ENCODE data around the gene TYMP.

The TYMP gene

GRCh38 chr22:50529897-50530579 is at the start of gene TYMP:
TSS of gene TYMP (minus strand) at chr22:50530012. CDS start at chr22:50529709, 303 bp downstream.
- Mint-ChIP-seq H3K4me3 (peak within 1 kb of the TSS; percentile 92), H3K4me1 (peaks cover 43% of the 10 kb centered on the region), H3K36me3 (no peaks in the 10 kb centered on the region), H3K27ac (peak within 1 kb of the TSS; percentile 96), H3K27me3 (no peaks in the 10 kb centered on the region), H3K9me3 (no peaks in the 10 kb centered on the region)

GRCh38 chr22:50578776-50579310 is 49.0 kb upstream of the TYMP start:
- Mint-ChIP-seq H3K9me3 (no peaks in the 10 kb centered on the region), H3K27me3 (no peaks in the 10 kb centered on the region), H3K27ac (no peak overlapping the region), H3K36me3 (no peaks in the 10 kb centered on the region), H3K4me1 (peaks cover 22% of the 10 kb centered on the region), H3K4me3 (no peak overlapping the region)

DNA sequence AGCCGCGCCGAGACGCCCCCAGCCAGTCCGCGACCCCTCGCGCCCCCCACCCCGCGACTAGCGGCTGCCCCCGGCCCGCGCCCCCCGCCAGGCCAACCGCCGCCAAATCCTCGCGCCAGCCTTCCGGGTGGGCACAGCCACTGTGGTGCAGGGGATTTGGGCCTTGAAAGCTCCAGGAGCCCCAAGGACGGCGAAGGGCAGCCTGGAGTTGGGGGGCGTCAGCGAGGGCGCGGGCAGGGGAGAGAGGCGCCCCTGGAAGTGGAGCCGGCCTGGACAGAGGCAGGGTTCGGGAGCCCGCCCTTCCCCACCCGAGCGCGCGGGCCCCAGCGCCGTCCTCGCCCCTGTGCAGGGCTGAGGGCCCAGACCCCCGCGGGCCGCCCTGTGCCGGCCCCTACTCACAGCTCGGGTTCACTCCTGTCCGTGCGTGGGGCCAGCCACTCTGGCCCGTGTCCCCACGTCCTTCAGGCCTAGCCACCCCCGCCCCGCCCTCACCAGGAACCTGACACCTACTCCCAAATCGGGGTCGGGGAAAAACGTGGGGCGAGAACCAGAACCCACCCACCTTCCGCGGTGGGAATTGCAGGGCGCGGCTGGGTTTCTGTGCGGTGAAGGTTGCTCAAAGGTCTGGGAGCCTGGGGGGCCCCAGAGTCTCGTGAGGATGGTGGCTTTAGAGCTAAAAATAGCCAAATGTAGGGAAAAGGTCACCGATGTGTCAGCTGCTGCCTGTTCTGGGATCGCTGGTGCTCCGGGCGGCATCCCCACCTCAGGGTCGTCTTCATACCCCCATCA is 48.4 kb upstream of the TYMP start, which contains the start of gene CPT1B:
Gene CPT1B (minus strand): TSS at position 441 of the 789 bp plus-strand sequence. CDS start 512 bp downstream, outside the sequence.
- Mint-ChIP-seq H3K27me3 (no peaks in the 10 kb centered on the region), H3K4me3 (no peak within 1 kb of the TSS), H3K9me3 (no peaks in the 10 kb centered on the region), H3K36me3 (no peaks in the 10 kb centered on the region), H3K27ac (no peak within 1 kb of the TSS), H3K4me1 (peaks cover 16% of the 10 kb centered on the region)

GRCh38 chr22:50577697-50577986 is 47.8 kb upstream of the TYMP start:
- H3K4me3 Mint-ChIP-seq: no peak overlapping the region
- H3K27ac Mint-ChIP-seq: no peak overlapping the region
- no peaks in the 10 kb centered on the region for H3K27me3 Mint-ChIP-seq
- no peaks in the 10 kb centered on the region for H3K9me3 Mint-ChIP-seq
- peaks cover 16% of the 10 kb centered on the region for H3K4me1 Mint-ChIP-seq
- H3K36me3 Mint-ChIP-seq: no peaks in the 10 kb centered on the region

GRCh38 chr22:50576806-50577696 is 47.2 kb upstream of the TYMP start:
- Mint-ChIP-seq H3K36me3 (no peaks in the 10 kb centered on the region), H3K27me3 (no peaks in the 10 kb centered on the region), H3K4me1 (peaks cover 16% of the 10 kb centered on the region), H3K9me3 (no peaks in the 10 kb centered on the region), H3K27ac (no peak overlapping the region), H3K4me3 (no peak overlapping the region)

- no peaks in the 10 kb centered on the region for H3K9me3 Mint-ChIP-seq
Observed at GRCh38 chr22:50576070-50576469, 46.3 kb upstream of the TYMP start.

GRCh38 chr22:50575426-50575941 is 45.7 kb upstream of the TYMP start:
- Mint-ChIP-seq H3K27ac (no peak overlapping the region), H3K27me3 (no peaks in the 10 kb centered on the region), H3K4me3 (no peak overlapping the region), H3K4me1 (peaks cover 14% of the 10 kb centered on the region), H3K36me3 (no peaks in the 10 kb centered on the region), H3K9me3 (no peaks in the 10 kb centered on the region)

More at GRCh38 chr22:50576070-50576469, 46.3 kb upstream of the TYMP start:
- Mint-ChIP-seq H3K4me1 (peaks cover 16% of the 10 kb centered on the region), H3K36me3 (no peaks in the 10 kb centered on the region), H3K27me3 (no peaks in the 10 kb centered on the region), H3K4me3 (no peak overlapping the region), H3K27ac (no peak overlapping the region)

DNA sequence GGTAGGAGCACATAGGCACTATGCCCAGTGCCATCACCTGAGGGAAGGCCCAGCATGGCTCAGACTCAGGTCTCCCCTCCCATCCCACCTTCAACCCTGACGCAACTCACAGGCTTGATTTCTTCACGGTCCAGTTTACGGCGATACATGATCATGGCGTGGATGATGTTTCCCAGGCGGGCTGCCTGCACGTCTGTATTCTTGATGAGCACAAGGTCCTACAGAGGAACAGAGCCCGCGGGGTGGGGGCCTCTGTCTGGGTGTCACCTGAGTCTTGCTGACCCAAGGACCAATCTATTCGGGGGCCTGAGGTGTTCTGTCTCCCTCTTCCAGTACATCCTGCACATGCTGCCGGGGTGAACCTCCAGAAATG is 44.6 kb upstream of the TYMP start:
- Mint-ChIP-seq H3K4me3 (no peak overlapping the region), H3K36me3 (peaks cover 1% of the 10 kb centered on the region), H3K9me3 (no peaks in the 10 kb centered on the region), H3K27ac (no peak overlapping the region), H3K27me3 (no peaks in the 10 kb centered on the region), H3K4me1 (peaks cover 9% of the 10 kb centered on the region)

GRCh38 chr22:50573491-50574382 is 43.9 kb upstream of the TYMP start:
- Mint-ChIP-seq H3K4me3 (no peak overlapping the region), H3K27me3 (no peaks in the 10 kb centered on the region), H3K9me3 (no peaks in the 10 kb centered on the region), H3K36me3 (peaks cover 3% of the 10 kb centered on the region), H3K4me1 (peaks cover 9% of the 10 kb centered on the region), H3K27ac (no peak overlapping the region)

DNA sequence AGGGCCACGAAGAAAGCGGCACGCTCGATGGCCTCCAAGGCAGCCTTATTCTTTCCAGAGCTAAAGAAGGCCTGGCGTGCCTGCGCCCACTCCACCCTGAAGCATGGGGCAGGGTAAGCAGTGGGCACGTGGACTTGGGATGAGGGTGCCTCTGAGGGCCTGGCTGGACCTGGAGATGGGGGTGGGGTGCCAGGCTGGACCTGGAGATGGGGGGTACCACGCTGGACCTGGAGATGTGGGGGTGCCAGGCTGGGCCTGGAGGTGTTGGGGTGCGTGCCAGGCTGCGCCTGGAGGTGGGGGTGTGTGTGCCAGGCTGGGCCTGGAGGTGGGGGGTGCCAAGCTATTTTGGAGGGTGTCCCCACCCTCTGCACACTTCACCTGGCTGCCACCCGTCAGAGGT is 43.2 kb upstream of the TYMP start:
- H3K4me1 Mint-ChIP-seq: peaks cover 9% of the 10 kb centered on the region
- no peak overlapping the region for H3K4me3 Mint-ChIP-seq
- H3K27me3 Mint-ChIP-seq: no peaks in the 10 kb centered on the region
- no peak overlapping the region for H3K27ac Mint-ChIP-seq
- peaks cover 3% of the 10 kb centered on the region for H3K36me3 Mint-ChIP-seq
- H3K9me3 Mint-ChIP-seq: no peaks in the 10 kb centered on the region

GRCh38 chr22:50571264-50572175 is 41.7 kb upstream of the TYMP start:
- no peaks in the 10 kb centered on the region for H3K4me1 Mint-ChIP-seq
- no peak overlapping the region for H3K4me3 Mint-ChIP-seq
- no peaks in the 10 kb centered on the region for H3K27me3 Mint-ChIP-seq
- no peaks in the 10 kb centered on the region for H3K9me3 Mint-ChIP-seq
- H3K36me3 Mint-ChIP-seq: peaks cover 3% of the 10 kb centered on the region
- no peak overlapping the region for H3K27ac Mint-ChIP-seq

DNA sequence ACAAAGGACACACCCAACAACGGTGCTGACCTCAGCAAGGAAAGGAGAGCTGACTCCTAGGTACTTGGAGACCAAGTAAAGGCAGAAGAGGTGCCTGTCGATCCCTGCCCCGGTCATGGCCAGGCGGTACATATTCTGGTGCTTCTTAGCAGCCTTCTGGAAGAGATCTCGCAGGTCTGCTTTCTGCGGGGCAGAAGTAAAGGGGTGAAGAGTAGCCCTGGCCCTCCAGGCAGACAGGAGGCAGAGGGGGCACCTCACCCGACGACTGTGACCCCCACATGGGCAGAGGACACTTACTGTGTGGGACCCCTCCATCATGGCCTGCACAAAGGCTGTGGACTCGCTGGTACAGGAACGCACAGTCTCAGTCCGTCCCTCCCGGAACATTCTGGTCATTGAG is 41.0 kb upstream of the TYMP start:
- no peaks in the 10 kb centered on the region for H3K27me3 Mint-ChIP-seq
- H3K4me3 Mint-ChIP-seq: no peak overlapping the region
- H3K36me3 Mint-ChIP-seq: peaks cover 3% of the 10 kb centered on the region
- no peaks in the 10 kb centered on the region for H3K9me3 Mint-ChIP-seq
- H3K27ac Mint-ChIP-seq: no peak overlapping the region
- no peaks in the 10 kb centered on the region for H3K4me1 Mint-ChIP-seq

GRCh38 chr22:50569896-50570535 is 40.2 kb upstream of the TYMP start:
- no peak overlapping the region for H3K27ac Mint-ChIP-seq
- no peaks in the 10 kb centered on the region for H3K4me1 Mint-ChIP-seq
- no peaks in the 10 kb centered on the region for H3K9me3 Mint-ChIP-seq
- H3K27me3 Mint-ChIP-seq: no peaks in the 10 kb centered on the region
- H3K4me3 Mint-ChIP-seq: no peak overlapping the region
- H3K36me3 Mint-ChIP-seq: peaks cover 3% of the 10 kb centered on the region

Measured in activated naive CD4-positive, alpha-beta T cell treated with anti-CD3 and anti-CD28 coated beads, Interleukin-2, amount 50 U/mL, for 24 hours (primary cell).